ENCODE data around the gene SELENOT. TPM values are rescaled to one million over a fixed set of nuclear protein-coding genes. Genes with fewer than 3 reads are reported as not detected.
A peak's percentile ranks its signal among the peaks of the same experiment; 100 is the strongest.

SELENOT gene
- total and polyA plus RNA-seq, 5 donors from 2014 or later: 102 to 418 (median 307) TPM

DNA sequence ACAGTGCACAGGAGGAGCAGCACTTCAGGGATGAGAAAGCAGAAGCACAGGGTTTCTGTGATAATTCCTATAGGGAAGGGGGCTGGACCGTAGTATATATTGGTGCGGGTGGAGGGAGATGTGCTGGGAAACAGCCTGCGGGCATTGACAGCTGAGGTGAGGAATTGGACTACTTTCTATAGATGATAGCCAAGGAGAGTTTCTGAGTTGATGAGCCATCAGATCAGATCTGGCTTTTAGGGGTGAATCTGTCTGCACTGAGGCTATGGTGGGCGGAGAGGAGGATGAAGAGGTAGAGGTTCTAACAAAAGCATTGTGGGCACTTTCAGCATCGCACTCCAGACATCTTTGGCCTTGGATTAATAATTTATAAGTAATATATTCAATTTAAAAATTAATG is 33.1 kb downstream of the SELENOT start:
- Histone ChIP-seq H3K36me3 (ENCODE audit: control insufficient read depth, insufficient read depth, low read length) (no peaks in the 10 kb centered on the region), H3K4me3 (ENCODE audit: low read depth, low read length) (peak overlapping the region; percentile 58), H3K27ac (ENCODE audit: insufficient read depth, low read length, poor library complexity, severe bottlenecking) (peak overlapping the region; percentile 57), H3K9me3 (ENCODE audit: control insufficient read depth in 2 of 2, low read length in 2 of 2) (no peaks in the 10 kb centered on the region), H3K27me3 (ENCODE audit: control insufficient read depth, insufficient read depth, low read length) (no peaks in the 10 kb centered on the region), H3K4me1 (ENCODE audit: control insufficient read depth, insufficient read depth, low read length, poor library complexity, severe bottlenecking) (peaks cover 19% of the 10 kb centered on the region)
- DNase-seq: no peak
- Mint-ChIP-seq H3K4me1 (peaks cover 26 to 31% (median 28%) of the 10 kb centered on the region in 4 donors), H3K9me3 (no peaks in the 10 kb centered on the region), H3K36me3 (no peaks in the 10 kb centered on the region), H3K27me3 (no peaks in the 10 kb centered on the region), H3K27ac (peak overlapping the region; percentile 79 to 91 (median 91)), H3K4me3 (peak overlapping the region in 3 of 4 donors; percentile 26 to 69 (median 36))
- ATAC-seq (ENCODE audit: low read depth in 2 of 2): no peak

- no peaks in the 10 kb centered on the region for H3K36me3 ChIP-seq (ENCODE audit: control insufficient read depth, insufficient read depth, low read length)
- ATAC-seq (ENCODE audit: low read depth in 2 of 2) (no peak), DNase-seq (no peak)
- H3K27ac ChIP-seq (ENCODE audit: insufficient read depth, low read length, poor library complexity, severe bottlenecking): no peak overlapping the region
- peaks cover 15% of the 10 kb centered on the region for H3K27me3 Mint-ChIP-seq
- H3K4me3 ChIP-seq (ENCODE audit: low read depth, low read length): no peak overlapping the region
- peaks cover 0 to 3% (median 0%) of the 10 kb centered on the region in 7 donors for H3K9me3 Mint-ChIP-seq
- no peaks in the 10 kb centered on the region for H3K27me3 ChIP-seq (ENCODE audit: control insufficient read depth, insufficient read depth, low read length)
- peaks cover 15 to 30% (median 23%) of the 10 kb centered on the region in 4 donors for H3K4me1 Mint-ChIP-seq
- no peak overlapping the region for H3K4me3 Mint-ChIP-seq
- no peak overlapping the region for H3K27ac Mint-ChIP-seq
- H3K9me3 ChIP-seq (ENCODE audit: control insufficient read depth in 2 of 2, low read length in 2 of 2): no peaks in the 10 kb centered on the region
- no peaks in the 10 kb centered on the region for H3K36me3 Mint-ChIP-seq
- peaks cover 19% of the 10 kb centered on the region for H3K4me1 ChIP-seq (ENCODE audit: control insufficient read depth, insufficient read depth, low read length, poor library complexity, severe bottlenecking)
Measured at GRCh38 chr3:150639262-150639661, 36.1 kb downstream of the SELENOT start.

GRCh38 chr3:150640256-150640655 is 37.1 kb downstream of the SELENOT start:
- no peak overlapping the region for H3K4me3 ChIP-seq (ENCODE audit: low read depth, low read length)
- Mint-ChIP-seq H3K4me3 (no peak overlapping the region), H3K27me3 (peaks cover 16% of the 10 kb centered on the region), H3K4me1 (peaks cover 10 to 20% (median 15%) of the 10 kb centered on the region in 4 donors), H3K27ac (no peak overlapping the region), H3K9me3 (peaks cover 0 to 3% (median 0%) of the 10 kb centered on the region in 7 donors), H3K36me3 (no peaks in the 10 kb centered on the region)
- ATAC-seq (ENCODE audit: low read depth in 2 of 2): no peak
- H3K36me3 ChIP-seq (ENCODE audit: control insufficient read depth, insufficient read depth, low read length): no peaks in the 10 kb centered on the region
- no peaks in the 10 kb centered on the region for H3K9me3 ChIP-seq (ENCODE audit: control insufficient read depth in 2 of 2, low read length in 2 of 2)
- no peaks in the 10 kb centered on the region for H3K27me3 ChIP-seq (ENCODE audit: control insufficient read depth, insufficient read depth, low read length)
- no peak for DNase-seq
- H3K27ac ChIP-seq (ENCODE audit: insufficient read depth, low read length, poor library complexity, severe bottlenecking): no peak overlapping the region
- peaks cover 14% of the 10 kb centered on the region for H3K4me1 ChIP-seq (ENCODE audit: control insufficient read depth, insufficient read depth, low read length, poor library complexity, severe bottlenecking)

- Histone ChIP-seq H3K36me3 (ENCODE audit: control insufficient read depth, insufficient read depth, low read length) (no peaks in the 10 kb centered on the region), H3K4me1 (ENCODE audit: control insufficient read depth, insufficient read depth, low read length, poor library complexity, severe bottlenecking) (no peaks in the 10 kb centered on the region), H3K4me3 (ENCODE audit: low read depth, low read length) (no peak overlapping the region), H3K27ac (ENCODE audit: insufficient read depth, low read length, poor library complexity, severe bottlenecking) (no peak overlapping the region), H3K27me3 (ENCODE audit: control insufficient read depth, insufficient read depth, low read length) (peaks cover 4% of the 10 kb centered on the region), H3K9me3 (ENCODE audit: control insufficient read depth in 2 of 2, low read length in 2 of 2) (no peaks in the 10 kb centered on the region)
- peaks cover 0 to 3% (median 0%) of the 10 kb centered on the region in 7 donors for H3K9me3 Mint-ChIP-seq
- no peaks in the 10 kb centered on the region for H3K36me3 Mint-ChIP-seq
- no peak overlapping the region for H3K27ac Mint-ChIP-seq
- H3K4me1 Mint-ChIP-seq: peaks cover 0 to 2% (median 0%) of the 10 kb centered on the region in 4 donors
- no peak for ATAC-seq (ENCODE audit: low read depth in 2 of 2)
- peaks cover 28% of the 10 kb centered on the region for H3K27me3 Mint-ChIP-seq
- no peak for DNase-seq
- no peak overlapping the region for H3K4me3 Mint-ChIP-seq
Measured at GRCh38 chr3:150653110-150653561, 50.0 kb downstream of the SELENOT start.

DNA sequence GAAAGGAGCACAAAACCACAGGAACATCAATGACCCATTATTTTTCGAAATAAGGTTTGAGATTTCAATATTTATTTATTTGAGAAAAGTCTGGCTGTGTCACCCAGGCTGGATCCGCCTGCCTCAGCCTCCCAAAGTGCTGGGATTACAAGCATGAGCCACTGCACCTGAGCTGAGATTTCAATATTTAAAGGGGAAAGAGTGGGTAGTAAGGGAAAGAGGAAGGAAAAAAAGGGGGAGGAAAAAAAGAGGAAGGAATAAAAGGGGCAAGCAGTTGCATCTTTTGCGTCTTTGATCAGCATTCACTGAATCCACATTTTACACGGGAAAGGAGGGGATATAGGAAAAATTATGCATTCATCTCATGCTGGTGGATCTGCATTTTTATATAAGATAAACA is 53.2 kb downstream of the SELENOT start:
- H3K36me3 Mint-ChIP-seq: no peaks in the 10 kb centered on the region
- ATAC-seq (ENCODE audit: low read depth in 2 of 2) (no peak), DNase-seq (no peak)
- Histone ChIP-seq H3K27ac (ENCODE audit: insufficient read depth, low read length, poor library complexity, severe bottlenecking) (no peak overlapping the region), H3K4me3 (ENCODE audit: low read depth, low read length) (no peak overlapping the region), H3K4me1 (ENCODE audit: control insufficient read depth, insufficient read depth, low read length, poor library complexity, severe bottlenecking) (no peaks in the 10 kb centered on the region), H3K27me3 (ENCODE audit: control insufficient read depth, insufficient read depth, low read length) (peaks cover 3% of the 10 kb centered on the region), H3K9me3 (ENCODE audit: control insufficient read depth in 2 of 2, low read length in 2 of 2) (no peaks in the 10 kb centered on the region), H3K36me3 (ENCODE audit: control insufficient read depth, insufficient read depth, low read length) (no peaks in the 10 kb centered on the region)
- no peak overlapping the region for H3K27ac Mint-ChIP-seq
- peaks cover 0 to 3% (median 0%) of the 10 kb centered on the region in 7 donors for H3K9me3 Mint-ChIP-seq
- H3K4me1 Mint-ChIP-seq: peaks cover 0 to 4% (median 0%) of the 10 kb centered on the region in 4 donors
- H3K4me3 Mint-ChIP-seq: no peak overlapping the region
- peaks cover 37% of the 10 kb centered on the region for H3K27me3 Mint-ChIP-seq

- DNase-seq (no peak), ATAC-seq (ENCODE audit: low read depth in 2 of 2) (no peak)
- peaks cover 8% of the 10 kb centered on the region for H3K27me3 ChIP-seq (ENCODE audit: control insufficient read depth, insufficient read depth, low read length)
- Mint-ChIP-seq H3K4me3 (no peak overlapping the region), H3K9me3 (peaks cover 0 to 2% (median 0%) of the 10 kb centered on the region in 7 donors), H3K27ac (peak overlapping the region in 1 of 3 donors; percentile 18), H3K36me3 (no peaks in the 10 kb centered on the region), H3K4me1 (peaks cover 7 to 19% (median 12%) of the 10 kb centered on the region in 4 donors), H3K27me3 (peaks cover 40% of the 10 kb centered on the region)
- H3K4me1 ChIP-seq (ENCODE audit: control insufficient read depth, insufficient read depth, low read length, poor library complexity, severe bottlenecking): no peaks in the 10 kb centered on the region
- no peak overlapping the region for H3K27ac ChIP-seq (ENCODE audit: insufficient read depth, low read length, poor library complexity, severe bottlenecking)
- no peak overlapping the region for H3K4me3 ChIP-seq (ENCODE audit: low read depth, low read length)
- H3K36me3 ChIP-seq (ENCODE audit: control insufficient read depth, insufficient read depth, low read length): no peaks in the 10 kb centered on the region
- H3K9me3 ChIP-seq (ENCODE audit: control insufficient read depth in 2 of 2, low read length in 2 of 2): no peaks in the 10 kb centered on the region
Measured at GRCh38 chr3:150662410-150663200, 59.5 kb downstream of the SELENOT start.

DNA sequence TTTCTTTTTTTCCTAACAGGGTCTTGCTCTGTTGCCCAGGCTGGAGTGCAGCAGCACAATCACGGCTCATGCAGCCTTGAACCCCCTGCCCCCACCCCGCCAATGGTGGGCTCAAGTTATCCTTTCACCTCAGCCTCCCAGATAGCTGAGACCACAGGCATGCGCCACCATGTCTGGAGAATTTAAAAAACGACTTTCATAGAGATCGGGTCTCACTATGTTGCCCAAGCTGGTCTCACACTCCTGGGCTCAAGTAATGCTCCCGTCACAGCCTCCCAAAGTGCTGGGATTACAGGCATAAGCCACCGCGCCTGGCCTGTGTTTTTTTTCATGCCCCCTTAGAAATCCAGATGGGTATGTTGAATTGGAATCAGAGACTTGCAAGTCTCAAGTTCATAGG is 60.3 kb downstream of the SELENOT start:
- Mint-ChIP-seq H3K27ac (peak overlapping the region in 1 of 3 donors; percentile 18), H3K4me1 (peaks cover 7 to 19% (median 12%) of the 10 kb centered on the region in 4 donors), H3K4me3 (no peak overlapping the region), H3K27me3 (peaks cover 47% of the 10 kb centered on the region), H3K36me3 (no peaks in the 10 kb centered on the region), H3K9me3 (peaks cover 0 to 2% (median 0%) of the 10 kb centered on the region in 7 donors)
- H3K27ac ChIP-seq (ENCODE audit: insufficient read depth, low read length, poor library complexity, severe bottlenecking): no peak overlapping the region
- H3K4me1 ChIP-seq (ENCODE audit: control insufficient read depth, insufficient read depth, low read length, poor library complexity, severe bottlenecking): no peaks in the 10 kb centered on the region
- no peak overlapping the region for H3K4me3 ChIP-seq (ENCODE audit: low read depth, low read length)
- peaks cover 8% of the 10 kb centered on the region for H3K27me3 ChIP-seq (ENCODE audit: control insufficient read depth, insufficient read depth, low read length)
- ATAC-seq (ENCODE audit: low read depth in 2 of 2) (no peak), DNase-seq (no peak)
- no peaks in the 10 kb centered on the region for H3K9me3 ChIP-seq (ENCODE audit: control insufficient read depth in 2 of 2, low read length in 2 of 2)
- H3K36me3 ChIP-seq (ENCODE audit: control insufficient read depth, insufficient read depth, low read length): no peaks in the 10 kb centered on the region

Data from CD4-positive, CD25-positive, alpha-beta regulatory T cell (primary cell).